Measurements from ENCODE around the gene TMEM273.

The TMEM273 gene

DNA sequence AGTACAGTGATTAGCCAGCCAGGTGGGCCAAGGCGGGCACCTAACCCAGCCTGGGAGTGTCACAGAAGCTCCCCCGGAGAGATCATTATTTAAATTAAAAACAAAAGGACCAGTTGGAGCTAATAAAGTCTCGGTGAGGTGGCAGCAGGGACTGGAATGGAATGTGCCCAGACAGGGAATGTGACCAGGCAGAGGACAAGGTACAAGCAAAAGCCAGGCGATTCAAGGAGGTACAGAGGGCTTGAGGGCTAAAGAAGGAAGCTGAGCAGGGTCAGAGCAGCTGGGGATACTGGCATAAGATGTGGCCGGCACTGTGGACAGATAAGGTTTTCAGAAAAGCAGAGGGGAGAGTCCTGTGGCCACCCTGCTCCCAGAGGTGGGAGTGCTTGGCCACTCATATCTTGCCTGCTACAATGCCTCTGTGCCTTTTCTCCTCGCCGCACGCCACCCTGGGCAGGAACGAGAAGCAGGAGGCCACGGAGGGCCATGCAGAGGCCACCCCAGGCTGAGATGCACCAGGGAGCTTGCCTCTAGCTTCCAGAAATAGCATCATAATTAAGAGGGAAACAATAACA is 13.2 kb downstream of the TMEM273 start:
- no peak for DNase-seq

DNA sequence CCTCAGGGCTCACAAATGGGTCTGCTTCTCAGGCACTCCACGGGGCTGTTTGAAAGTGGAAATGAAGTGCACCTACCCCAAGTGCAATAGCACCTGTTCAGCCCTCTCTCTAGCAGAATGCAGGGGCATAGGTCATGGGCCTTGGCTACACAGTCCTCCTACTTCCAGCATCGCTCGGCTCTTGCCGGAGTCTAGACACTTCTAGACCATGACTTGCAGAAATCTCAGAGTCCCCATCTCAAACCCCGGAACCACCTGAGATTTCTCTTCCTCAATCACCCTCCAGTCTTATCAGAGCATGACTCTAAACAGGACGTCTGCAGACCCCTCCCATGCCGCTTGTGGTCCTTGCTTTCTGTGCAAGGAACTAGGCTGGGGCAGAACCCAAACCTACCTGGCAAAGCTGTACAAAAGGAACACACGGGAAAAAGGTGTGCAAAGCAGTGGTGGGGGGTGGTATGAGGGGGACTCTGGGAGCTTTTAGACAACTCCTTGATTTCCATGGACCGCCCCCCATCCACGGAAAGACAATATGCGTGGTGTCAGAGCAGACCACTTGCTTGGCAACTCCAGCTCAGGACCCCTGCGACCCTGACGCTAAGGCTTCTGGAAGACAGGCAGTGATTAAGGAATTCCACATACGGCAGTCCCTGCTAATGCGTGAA is 13.8 kb downstream of the TMEM273 start:
- no peak for DNase-seq

DNA sequence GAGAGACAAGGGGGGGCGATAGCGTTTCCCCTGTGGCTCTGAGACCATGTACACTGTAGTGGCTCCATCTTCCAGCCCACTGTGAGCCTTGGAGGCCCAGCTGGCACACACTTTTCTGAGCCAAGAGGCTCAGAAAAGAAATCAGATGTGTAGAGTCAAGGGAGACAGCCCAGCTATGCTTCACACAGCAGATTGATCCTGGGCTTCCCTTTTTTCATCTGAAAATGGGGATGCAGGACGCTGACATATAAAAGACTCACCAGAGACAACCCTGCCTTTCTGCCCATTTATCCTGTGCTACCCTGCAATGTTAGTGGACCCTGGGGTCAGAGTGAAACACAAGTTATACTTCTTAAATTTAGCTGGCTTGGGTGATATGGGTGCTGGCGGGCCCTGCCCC is 14.3 kb downstream of the TMEM273 start:
- DNase-seq, result no peak

- DNase-seq, result no peak
Observed at GRCh38 chr10:49173201-49173772, 14.9 kb downstream of the TMEM273 start.

- DNase-seq, result no peak
Observed at GRCh38 chr10:49172777-49173132, 15.4 kb downstream of the TMEM273 start.

GRCh38 chr10:49172061-49172776 is 16.0 kb downstream of the TMEM273 start:
- no peak for DNase-seq

- no peak for DNase-seq
Observed at GRCh38 chr10:49171326-49172060, 16.7 kb downstream of the TMEM273 start.

DNA sequence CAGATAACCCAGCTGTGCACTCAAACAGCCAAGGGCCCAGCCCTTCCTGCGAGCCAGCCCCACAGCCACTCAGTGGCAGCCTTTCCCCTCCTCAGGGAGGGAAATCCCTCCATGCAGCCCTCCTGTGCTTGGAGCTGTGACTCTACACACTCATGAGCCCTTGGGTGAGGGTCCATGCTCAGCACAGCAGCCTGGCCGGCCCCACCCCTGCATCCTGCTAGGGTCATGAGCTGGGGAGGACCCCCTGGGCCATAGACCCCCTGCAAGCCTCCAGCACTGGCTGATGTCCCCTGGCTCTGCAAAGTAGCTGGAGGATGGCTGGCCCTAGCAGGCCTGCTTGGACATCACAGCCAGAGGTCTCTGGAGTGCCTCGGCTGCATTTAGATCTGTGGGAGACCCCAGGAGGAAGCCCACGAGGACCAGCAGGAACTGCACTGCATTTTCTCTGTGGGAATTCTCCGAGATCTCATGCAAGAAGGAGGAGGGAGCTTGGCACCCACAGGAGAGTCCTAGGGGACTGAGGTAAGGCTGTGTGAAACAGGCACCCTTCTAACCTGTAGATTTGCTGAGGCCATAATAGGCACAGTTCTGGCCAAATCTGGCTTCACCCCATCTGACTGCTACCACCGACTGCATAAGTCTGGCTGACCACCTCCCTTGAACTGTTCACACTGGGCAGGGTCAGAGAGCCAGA is 17.4 kb downstream of the TMEM273 start:
- DNase-seq, result no peak

DNA sequence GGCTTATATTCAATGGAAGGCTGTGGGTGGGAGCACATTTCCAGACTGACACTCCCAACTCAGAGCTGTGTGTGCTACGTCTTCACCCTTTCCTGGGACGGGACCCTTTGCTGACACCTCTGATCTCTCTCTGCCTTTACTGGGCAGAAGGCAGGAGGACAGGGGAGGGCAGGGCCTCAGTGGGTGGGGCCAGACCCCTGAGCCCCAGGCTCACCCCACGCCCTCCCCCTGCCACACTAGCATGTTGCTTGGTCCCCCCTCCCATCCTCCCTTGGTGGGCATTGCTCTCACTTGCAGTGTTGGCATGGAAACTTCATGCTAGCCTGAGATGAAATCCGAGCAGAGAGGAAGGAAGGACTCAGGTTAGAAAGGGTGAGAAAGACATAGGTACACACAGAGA is 18.4 kb downstream of the TMEM273 start:
- DNase-seq, result no peak

- no peak for DNase-seq
Observed at GRCh38 chr10:49168831-49169500, 19.2 kb downstream of the TMEM273 start.

GRCh38 chr10:49168171-49168540 is 20.0 kb downstream of the TMEM273 start:
- DNase-seq, result no peak

DNA sequence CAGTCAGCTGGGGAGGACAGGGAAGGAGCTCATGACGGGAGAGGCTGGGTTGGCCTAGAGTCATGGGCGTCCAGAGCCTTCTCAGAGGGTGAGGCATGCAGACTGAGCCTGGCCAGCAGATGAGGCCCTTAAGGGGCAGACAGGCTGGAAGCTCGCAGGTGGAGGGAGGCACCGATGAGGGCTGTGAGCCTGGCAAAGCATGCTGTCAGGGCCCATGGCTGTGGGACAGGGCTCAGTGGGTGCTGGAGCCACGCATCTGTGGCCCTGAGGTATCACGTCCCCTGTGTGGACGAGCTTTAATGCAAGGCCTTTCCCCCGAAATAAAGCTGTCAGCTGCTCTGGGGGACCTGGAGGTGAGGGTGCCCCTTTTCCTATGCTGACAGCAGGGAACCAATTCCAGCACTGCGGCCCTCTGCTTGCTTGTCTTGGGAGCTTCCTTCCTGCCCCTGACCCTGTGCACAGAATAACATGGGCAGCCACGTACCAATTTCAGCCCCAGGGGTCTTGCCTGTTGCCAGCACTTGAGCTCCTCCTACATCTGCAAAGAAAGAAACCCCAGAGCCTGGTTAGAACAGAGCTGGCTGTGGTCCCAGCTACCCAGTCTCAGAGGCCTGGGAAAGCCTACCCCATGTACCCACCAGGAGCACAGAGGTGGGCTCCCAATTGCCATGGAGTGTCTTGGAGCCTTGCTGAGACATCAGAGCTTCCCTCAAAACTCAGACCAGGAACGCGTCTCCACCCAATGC is 20.6 kb downstream of the TMEM273 start:
- no peak for DNase-seq

- no peak for DNase-seq
Observed at GRCh38 chr10:49166484-49167400, 21.4 kb downstream of the TMEM273 start.

DNA sequence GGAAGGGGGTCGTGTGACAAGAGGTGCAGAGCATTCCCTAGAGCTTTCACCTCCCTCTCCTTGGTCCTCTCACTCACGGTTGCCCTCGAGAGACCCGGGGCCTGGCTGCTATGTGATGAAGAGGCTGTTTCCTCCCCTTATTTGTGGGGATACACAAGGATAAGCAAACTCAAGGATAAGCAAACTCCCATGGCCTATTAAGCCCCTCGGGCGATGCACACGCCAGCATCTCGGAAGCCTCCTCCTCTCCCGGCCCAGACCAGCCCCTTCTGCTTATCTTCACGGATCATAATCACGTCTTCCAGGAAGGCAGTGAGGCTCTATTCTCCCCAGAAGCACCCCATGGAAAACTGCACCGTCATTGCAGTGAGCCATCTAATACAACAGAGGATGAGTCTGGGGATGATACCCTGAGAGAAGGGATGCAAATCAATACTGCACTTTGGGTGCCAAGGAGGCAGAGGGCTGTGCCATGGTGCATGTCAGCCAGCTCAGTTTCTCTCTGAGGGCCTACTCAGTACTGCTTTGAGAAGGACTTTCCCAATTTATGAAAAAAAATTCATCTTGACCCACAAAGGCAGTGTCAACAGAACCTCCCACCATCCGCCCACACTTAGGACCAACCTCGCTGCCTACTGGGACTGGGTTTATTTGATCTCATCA is 22.2 kb downstream of the TMEM273 start:
- no peak for DNase-seq

GRCh38 chr10:49165259-49165658 is 22.9 kb downstream of the TMEM273 start:
- DNase-seq, result no peak

DNA sequence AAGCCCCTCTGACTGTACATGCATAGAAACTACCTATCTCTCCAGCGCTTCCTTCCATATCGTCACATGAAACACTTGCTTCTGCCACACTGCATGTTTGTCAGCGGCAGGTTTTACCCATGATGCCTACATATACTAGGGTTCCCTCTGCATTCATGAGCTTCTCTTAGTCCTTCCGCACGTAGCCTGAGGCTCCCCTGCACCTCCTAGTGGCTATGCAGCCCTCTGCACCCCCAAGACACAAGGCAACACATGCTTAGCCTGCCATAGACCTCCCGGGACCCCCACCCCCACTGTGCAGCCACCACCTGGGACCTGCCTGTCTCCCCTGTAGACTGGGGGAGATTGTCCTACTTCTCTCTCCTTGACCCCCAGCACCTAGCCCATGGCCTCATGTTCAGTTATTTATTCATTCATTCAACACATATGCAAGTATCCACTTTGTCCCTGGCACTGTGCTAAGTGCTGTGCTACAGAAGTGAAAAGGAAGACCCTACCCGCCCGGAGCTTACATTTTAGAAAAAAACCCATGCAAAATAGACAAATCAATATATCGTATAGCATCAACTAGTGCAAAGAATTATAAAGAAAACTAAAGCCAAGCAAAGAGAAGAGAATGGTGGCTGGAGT is 23.5 kb downstream of the TMEM273 start:
- DNase-seq, result peak; percentile 14

GRCh38 chr10:49163741-49164140 is 24.4 kb downstream of the TMEM273 start:
- no peak for DNase-seq

GRCh38 chr10:49162761-49163310 is 25.4 kb downstream of the TMEM273 start:
- DNase-seq, result no peak

- no peak for DNase-seq
Observed at GRCh38 chr10:49162063-49162462, 26.1 kb downstream of the TMEM273 start.
